Measurements from ENCODE around the gene SPNS2.

The SPNS2 gene

DNA sequence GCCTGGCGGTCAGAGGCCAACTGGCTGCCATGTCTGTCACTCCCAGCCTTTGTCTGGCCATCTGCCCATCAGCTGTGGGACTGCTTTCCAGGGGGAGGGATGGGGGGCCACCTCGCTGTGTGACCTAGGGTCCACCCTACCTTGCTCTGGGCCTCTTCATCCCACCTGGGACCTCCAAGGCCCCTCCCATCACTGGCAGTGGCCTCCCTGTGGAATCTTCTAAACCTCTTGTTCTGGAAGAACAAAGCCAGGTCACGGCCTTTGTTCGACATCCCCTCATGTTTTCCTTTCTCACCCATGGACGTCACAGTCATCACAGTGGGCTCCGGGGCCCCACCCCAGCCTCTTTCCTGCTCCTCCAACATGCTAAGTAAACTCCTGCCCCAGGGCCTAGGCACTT lies 24.0 kb downstream of the SPNS2 start:
- no peak for DNase-seq

DNA sequence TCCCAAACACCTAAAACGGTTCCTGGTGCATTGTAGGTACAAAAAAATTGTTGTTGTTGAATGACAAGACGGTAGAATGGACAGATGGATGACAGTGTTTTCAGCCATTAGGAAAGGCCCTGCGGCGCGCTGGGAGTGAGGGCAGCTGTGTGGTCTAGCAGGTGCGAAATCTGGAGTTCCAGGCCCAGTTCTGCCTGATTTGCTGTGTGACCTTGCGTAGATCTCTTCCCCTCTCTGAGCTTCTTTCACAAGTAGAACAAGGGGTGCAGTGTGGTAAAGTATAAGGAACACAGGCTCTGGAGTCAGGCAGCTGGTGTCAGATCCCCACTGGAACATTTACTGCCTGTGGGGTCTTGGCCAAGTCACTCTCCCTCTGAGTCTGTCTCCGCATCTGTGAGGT lies 25.3 kb downstream of the SPNS2 start:
- DNase-seq = no peak

GRCh38 chr17:4525691-4526397 lies 27.2 kb downstream of the SPNS2 start:
- no peak for DNase-seq

DNA sequence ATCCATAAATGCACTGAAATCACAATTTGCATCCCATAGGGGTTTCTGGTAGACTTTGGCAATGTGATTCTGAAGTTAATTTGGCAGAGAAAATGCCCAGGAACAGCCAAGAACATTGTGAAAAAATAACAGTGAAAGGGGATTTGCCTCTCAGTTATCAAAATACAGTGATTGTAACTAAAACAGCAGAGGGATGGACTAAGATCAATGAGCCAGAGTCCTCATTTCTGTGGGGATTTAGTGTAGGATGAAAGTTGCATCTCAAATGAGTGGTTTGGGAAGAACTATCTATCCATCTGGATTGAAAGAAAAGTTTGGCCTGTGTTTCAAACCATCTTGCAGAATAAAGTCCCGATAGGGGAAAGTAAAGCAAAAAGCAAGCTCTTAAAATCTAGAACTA lies 28.5 kb downstream of the SPNS2 start:
- DNase-seq = no peak

GRCh38 chr17:4527566-4528125 lies 29.0 kb downstream of the SPNS2 start:
- DNase-seq = no peak

GRCh38 chr17:4529533-4530152 lies 31.0 kb downstream of the SPNS2 start:
- no peak for DNase-seq

- no peak for DNase-seq
Measured at GRCh38 chr17:4530799-4531730, 32.4 kb downstream of the SPNS2 start.

DNA sequence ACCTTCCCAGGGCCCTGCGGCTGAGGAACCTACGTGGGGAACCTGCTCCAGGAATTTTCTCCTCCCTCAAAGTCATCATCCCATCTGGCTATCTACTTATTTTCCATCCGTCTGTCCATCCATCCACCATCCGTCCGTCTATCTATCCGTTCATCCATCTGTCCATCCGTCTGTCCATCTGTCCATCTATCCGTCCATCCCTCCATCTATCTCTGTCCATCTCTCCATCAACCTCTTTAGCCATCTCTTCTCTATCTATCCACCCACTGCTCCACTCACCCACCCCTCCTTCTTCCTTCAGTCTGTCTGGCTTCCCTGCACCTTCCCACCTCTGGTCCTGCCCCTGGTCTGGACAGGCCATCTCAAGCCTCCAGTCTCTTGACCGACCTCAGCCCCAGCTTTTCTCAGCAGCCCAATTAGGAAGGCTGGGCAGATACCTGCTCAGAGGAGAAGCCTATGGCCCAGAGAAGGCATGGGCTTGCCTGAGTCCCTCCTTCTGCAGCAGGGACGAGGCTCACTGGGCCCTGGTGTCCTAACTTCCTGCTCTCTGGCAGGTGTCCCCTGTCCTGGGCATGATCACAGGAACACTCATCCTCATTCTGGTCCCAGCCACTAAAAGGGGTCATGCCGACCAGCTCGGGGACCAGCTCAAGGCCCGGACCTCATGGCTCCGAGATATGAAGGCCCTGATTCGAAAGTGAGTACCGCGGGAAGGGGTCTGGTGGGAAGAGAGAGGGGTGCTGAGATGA lies 33.5 kb downstream of the SPNS2 start:
- no peak for DNase-seq

GRCh38 chr17:4532860-4533522 lies 34.3 kb downstream of the SPNS2 start:
- no peak for DNase-seq

GRCh38 chr17:4533523-4534504 lies 35.1 kb downstream of the SPNS2 start:
- peak; percentile 72 for DNase-seq

- DNase-seq = no peak
Measured at GRCh38 chr17:4534515-4534914, 35.8 kb downstream of the SPNS2 start.

- no peak for DNase-seq
Measured at GRCh38 chr17:4534928-4535666, 36.4 kb downstream of the SPNS2 start.

GRCh38 chr17:4535667-4536258 lies 37.1 kb downstream of the SPNS2 start:
- DNase-seq = no peak

- DNase-seq = no peak
Measured at GRCh38 chr17:4536259-4536741, 37.6 kb downstream of the SPNS2 start.

DNA sequence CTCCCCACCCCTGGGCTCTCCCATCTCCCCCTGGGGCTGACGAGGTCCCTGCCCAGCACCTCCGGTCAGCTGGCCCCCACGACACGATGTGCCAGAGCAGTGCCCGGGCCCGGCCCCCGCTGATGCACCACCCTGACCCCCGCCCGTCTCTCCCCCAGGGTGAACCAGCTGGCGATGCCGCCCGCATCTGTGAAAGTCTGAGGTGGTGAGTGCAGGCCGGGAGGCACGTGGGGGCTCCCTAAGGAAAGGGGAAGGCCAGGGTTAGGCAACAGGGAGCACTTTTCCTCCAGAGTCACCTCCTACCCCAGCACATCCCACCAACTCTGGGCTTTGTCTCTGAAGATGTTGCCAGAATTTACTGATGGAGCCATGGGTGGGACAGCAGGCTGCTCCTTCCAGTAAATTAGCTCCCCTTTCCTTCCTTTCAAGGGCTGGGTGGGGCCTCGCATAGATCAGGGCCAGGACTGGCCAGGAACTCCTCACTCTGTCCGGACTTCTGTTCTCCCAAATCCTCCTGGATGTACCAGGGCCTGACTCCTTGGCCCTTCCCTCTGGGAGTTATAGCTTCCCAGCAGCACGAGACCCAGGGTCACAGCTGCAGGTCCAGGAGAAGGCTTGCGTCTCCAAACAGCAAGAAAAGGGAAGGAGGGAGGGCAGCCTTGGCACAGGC lies 38.2 kb downstream of the SPNS2 start:
- no peak for DNase-seq

DNA sequence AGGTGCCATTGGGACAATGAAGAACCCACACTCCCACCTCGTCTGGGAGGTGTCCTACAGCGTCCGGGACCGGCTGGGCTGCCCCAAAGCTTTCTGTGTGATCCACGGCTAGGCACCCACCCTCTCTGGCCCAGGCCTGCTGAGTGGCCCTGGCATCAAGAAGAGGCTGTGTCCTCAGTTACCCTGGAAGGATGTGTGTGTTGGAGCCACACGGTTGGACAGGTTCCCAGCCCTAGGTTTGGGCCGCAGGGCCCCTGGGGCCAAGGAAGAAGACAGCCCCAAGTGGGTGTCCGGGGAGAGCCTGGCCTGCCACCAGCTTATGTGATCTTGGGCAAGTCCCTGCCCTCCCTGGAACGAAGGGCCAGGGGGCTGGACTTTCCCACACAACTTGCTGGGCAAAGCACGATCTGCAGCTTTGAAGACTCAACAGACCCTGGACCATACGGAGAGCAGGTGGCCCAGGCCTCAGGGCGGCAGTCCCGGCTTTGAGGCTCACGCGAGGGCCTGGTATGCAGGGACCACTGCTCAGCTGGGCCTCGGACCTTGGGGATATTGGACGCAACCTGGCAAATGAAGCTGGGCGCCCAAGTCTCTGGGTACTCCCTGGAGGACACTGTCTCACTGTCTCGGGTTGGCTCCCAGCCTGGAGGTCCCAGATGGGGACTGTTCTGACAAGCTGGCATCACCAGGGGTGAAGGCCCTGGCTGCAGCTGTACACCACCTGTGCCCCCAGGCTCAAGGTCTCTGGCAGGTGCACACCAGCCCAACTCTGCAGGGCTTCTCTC lies 39.0 kb downstream of the SPNS2 start:
- no peak for DNase-seq

GRCh38 chr17:4538236-4539002 lies 39.7 kb downstream of the SPNS2 start:
- no peak for DNase-seq

All from hematopoietic multipotent progenitor cell treated with erythropoietin and hydrocortisone succinate and interleukin-3 and kit ligand, for 6 days (in vitro differentiated cells).